ENCODE data around the gene RBBP4.
"Not testable (repeated sequence)": the region's sequence is repeated elsewhere in the genome, so short reads cannot be mapped to it uniquely, and the experiment has no call there.

Gene RBBP4

DNA sequence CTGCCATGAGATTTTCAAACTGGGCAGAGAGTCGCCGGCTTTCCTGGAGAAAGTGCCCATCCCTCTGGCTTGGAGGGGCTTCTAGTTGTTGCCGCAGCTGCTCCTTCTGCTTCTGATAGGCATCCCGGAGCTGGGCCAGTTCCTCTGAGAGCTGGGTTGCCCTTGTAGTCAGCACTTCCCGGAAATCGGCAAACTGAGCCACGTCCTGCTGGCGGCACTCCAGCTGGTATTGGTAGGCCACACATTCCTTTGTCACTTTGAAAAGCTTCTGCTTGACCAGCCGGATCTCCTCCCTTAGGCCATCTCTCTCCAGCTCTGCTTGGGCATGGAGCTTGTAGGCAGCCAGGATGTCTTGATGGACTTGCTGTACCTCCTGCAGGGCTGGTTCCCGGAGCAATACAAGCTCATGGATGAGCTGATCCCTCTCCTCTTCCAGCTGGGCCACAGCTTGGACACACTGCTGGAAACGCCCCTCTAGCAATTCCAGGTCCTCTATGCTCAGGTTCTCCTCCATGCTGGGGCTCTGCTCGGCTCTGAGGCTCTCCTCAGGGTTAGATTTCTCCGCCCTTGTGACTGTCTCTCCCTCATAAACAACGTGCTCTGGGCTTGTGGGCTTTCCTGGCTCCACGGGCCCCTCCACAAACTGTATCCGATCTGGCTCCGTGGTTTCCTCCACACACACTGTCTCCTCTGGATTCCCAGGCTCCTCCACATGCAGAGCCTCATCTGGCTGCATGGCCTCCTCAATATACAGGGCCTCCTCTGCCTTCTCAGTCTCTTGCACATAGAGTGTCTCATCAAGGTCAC is 44.3 kb downstream of the RBBP4 start:
- TF ChIP-seq, protein P1, sequence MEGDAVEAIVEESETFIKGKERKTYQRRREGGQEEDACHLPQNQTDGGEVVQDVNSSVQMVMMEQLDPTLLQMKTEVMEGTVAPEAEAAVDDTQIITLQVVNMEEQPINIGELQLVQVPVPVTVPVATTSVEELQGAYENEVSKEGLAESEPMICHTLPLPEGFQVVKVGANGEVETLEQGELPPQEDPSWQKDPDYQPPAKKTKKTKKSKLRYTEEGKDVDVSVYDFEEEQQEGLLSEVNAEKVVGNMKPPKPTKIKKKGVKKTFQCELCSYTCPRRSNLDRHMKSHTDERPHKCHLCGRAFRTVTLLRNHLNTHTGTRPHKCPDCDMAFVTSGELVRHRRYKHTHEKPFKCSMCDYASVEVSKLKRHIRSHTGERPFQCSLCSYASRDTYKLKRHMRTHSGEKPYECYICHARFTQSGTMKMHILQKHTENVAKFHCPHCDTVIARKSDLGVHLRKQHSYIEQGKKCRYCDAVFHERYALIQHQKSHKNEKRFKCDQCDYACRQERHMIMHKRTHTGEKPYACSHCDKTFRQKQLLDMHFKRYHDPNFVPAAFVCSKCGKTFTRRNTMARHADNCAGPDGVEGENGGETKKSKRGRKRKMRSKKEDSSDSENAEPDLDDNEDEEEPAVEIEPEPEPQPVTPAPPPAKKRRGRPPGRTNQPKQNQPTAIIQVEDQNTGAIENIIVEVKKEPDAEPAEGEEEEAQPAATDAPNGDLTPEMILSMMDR (IDR thresholded peaks at IDR 0.05; ENCODE audit: insufficient read depth, low read length, missing control alignments): no peak
- no peak for DNase-seq (ENCODE audit: low read depth, low spot score)
- no peak overlapping the region for H3K4me3 ChIP-seq (ENCODE audit: low read depth, low read length)
- POLR2A ChIA-PET: interaction anchor here (0.6 to 2.5 kb wide), 4 partner anchors 8 to 78 kb away, joined by 3 to 17 read pairs (median 4); partner anchors contain the start of gene SYNC
- CTCF ChIA-PET: interaction anchor here (1.0 to 1.3 kb wide), 2 partner anchors 17 to 78 kb away, joined by 4 to 6 read pairs; no protein-coding TSS in a partner anchor

DNA sequence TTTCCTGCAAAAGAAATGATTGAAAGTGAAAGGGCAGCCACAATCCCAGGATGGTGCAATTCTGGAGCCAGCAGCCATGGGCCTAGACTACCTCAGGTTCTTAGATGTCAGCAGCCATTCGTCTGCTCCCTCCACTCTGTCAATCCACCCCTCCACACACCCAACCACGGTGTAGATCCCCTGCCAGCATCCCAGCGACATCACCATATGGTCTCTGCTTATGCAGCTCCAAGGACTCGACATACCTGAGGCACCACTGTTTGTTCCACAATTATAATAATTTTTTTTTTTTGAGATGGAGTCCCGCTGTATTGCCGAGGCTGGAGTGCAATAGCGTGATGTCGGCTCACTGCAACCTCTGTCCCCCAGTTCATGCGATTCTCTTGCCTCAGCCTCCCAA is 45.0 kb downstream of the RBBP4 start:
- no peak overlapping the region for H3K4me3 ChIP-seq (ENCODE audit: low read depth, low read length)
- POLR2A ChIA-PET: no interaction called here
- no peak for DNase-seq (ENCODE audit: low read depth, low spot score)
- CTCF ChIA-PET: no interaction called here
- TF ChIP-seq, protein P1 (IDR thresholded peaks at IDR 0.05; ENCODE audit: insufficient read depth, low read length, missing control alignments): no peak

DNA sequence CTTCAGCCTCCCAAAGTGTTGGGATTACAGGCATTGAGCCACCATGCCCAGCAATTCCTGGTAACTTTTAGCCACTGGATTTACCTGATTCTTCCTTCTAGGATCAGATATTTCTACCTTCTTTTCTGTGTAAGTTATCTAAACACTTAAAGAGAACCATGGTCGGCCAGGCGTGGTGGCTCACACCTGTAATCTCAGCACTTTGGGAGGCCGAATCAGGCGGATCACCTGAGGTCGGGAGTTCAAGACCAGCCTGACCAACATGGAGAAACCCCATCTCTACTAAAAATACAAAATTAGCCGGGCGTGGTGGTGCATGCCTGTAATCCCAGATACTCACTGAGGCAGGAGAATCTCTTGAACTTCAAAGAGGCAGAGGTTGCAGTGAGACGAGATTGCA is 46.0 kb downstream of the RBBP4 start:
- POLR2A ChIA-PET; DNase-seq (ENCODE audit: low read depth, low spot score); H3K4me3 ChIP-seq (ENCODE audit: low read depth, low read length): not testable (repeated sequence)
- CTCF ChIA-PET: interaction anchor here (1.9 kb wide), 1 partner anchor 76 kb away, joined by 7 read pairs; no protein-coding TSS in a partner anchor

DNA sequence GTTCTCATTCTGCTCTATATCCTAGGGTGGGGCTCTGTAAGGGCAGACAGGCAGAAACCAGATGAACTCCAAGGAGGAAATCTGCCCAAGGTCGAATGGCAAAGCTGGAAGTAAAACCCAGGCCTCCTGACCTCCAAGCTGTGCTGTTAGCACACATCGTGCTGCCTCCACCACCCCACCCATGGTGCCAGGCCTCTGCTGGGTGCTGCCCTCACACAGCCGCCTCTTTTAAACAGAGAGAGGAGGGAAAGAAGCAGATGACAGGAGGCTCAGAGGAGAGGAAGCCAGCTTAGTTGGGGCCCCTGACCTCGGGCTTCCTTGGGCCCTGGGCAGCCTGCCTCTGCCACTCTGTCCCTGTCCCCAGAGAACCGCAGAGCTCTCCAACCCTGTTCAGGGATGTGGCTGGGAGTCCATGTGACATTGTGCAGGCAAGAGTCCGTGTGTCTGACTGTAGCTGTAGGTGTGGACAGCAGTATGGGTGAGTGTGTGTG is 50.5 kb downstream of the RBBP4 start:
- POLR2A ChIA-PET: interaction anchor here (0.6 to 3.4 kb wide), 6 partner anchors 10 to 115 kb away, joined by 3 to 20 read pairs (median 6); partner anchors contain the start of genes RBBP4 and YARS1
- CTCF ChIA-PET: interaction anchor here (0.6 to 2.0 kb wide), 3 partner anchors 10 to 181 kb away, joined by 3 to 19 read pairs (median 19); no protein-coding TSS in a partner anchor
- DNase-seq (ENCODE audit: low read depth, low spot score): no peak
- TF ChIP-seq, protein P1 (IDR thresholded peaks at IDR 0.05; ENCODE audit: insufficient read depth, low read length, missing control alignments): no peak
- peak overlapping the region; percentile 89 for H3K4me3 ChIP-seq (ENCODE audit: low read depth, low read length)

DNA sequence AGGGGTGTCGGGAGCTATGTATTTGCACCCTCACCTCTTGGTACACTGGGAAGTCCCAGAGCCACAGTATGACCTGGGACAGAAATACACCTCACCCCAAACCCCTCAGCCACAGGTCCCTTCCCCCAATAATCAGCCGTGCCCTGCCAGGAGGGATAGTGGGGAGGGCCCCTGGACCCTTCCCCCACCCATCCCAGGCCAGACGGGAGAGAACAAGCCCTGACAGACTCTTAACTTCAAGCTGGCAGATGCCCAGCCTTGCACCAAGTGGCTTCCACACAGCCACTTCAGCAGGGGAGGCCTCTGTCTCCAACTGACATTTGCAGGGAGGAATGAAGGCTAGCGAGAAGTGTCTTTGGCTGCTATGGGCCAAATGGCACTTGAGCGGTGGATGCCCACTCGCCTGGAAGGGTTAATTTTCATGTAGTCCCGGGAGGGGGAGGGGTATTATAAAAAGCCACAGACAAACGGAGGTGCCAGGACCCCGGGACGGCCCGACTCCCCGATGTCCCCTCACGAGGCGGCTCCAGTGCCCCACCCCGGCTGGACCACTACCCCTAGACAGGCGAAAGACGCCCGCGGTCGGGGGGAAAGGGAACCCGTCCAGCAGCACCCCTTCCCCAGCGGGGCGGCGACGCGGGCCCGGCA is 51.1 kb downstream of the RBBP4 start:
- ChIA-PET POLR2A (interaction anchor here (0.6 to 3.4 kb wide), 11 partner anchors 8 to 115 kb away, joined by 3 to 20 read pairs (median 10); partner anchors contain the start of genes RBBP4 and YARS1), CTCF (interaction anchor here (0.6 to 2.0 kb wide), 3 partner anchors 10 to 181 kb away, joined by 3 to 19 read pairs (median 19); no protein-coding TSS in a partner anchor)
- DNase-seq (ENCODE audit: low read depth, low spot score): no peak
- H3K4me3 ChIP-seq (ENCODE audit: low read depth, low read length): peak overlapping the region; percentile 89
- TF ChIP-seq, protein P1 (IDR thresholded peaks at IDR 0.05; ENCODE audit: insufficient read depth, low read length, missing control alignments): no peak

DNA sequence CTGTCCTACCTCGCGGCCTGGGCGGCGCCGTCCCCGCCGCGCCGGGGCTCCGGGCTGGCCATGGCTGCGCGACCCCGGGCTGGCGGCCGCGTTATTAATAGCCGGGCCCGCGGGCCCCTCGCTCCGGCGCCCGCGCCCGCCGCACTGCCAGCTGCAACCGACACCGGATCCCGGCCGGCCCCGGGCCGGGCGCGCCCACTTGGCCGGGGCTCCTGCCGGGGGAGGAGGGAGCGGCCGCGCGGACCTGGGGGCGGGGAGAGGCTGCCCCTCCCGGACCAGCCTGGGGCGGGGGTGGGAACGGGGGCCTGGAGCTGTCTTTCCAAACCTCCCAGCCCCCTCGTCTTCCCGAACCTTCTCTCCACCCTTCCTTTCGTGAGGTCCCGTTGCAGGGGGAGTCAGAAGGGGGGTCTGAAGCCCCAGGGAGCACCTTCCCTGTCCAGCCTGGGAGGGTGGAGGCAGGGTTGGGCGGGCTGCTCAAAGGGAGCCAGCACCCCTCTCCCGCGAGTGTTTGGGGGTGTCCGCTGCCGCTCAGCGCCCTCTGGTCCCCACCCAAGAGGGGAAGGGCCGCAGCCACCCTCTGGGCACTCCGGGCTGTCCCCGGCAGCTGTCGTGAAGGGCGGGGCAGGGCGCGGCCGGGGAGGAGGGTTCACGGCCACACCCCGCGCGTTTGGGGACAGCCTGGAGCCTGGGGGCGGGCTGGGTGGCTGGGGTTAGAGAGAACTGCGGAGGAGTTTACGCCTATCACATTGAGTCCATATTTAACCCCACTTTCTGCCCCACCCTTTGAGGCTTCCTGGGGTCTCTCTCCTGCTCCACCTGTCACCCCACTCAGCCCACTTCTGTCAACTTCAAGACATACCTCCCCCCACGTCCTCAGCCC is 51.8 kb downstream of the RBBP4 start, which contains the start of gene SYNC:
Gene SYNC (minus strand): TSS at position 172 of the 880 bp plus-strand sequence. CDS start 110 bp downstream, at position 62.
- ChIA-PET POLR2A (interaction anchor here (0.7 to 3.4 kb wide), 21 partner anchors 8 to 173 kb away, joined by 3 to 20 read pairs (median 4); partner anchors contain the start of gene RBBP4), CTCF (interaction anchor here (0.9 to 15.3 kb wide), 5 partner anchors 9 to 71 kb away, joined by 3 to 299 read pairs (median 19); no protein-coding TSS in a partner anchor)
- TF ChIP-seq, protein P1 (IDR thresholded peaks at IDR 0.05; ENCODE audit: insufficient read depth, low read length, missing control alignments): no peak

More for the DNA sequence above, 51.8 kb downstream of the RBBP4 start, which contains the start of gene SYNC:
- H3K4me3 ChIP-seq (ENCODE audit: low read depth, low read length): peak within 1 kb of the TSS; percentile 89
- peak; percentile 71 for DNase-seq (ENCODE audit: low read depth, low spot score)

Data from AG04449 (cell line).